HTR-8/SVneo (cell line): ENCODE data around the gene LIN7C.
"Not testable (repeated sequence)": the region's sequence is repeated elsewhere in the genome, so short reads cannot be mapped to it uniquely, and the experiment has no call there.

Experiments used
- DNase-seq: peaks from one replicate; pipeline ENCODE4 v3.0.0; 2011; ENCODE audit warnings: low spot score, mixed read lengths; ENCODE audit not compliant: insufficient read length
- FAIRE-seq: peaks from 2 replicates; lab custom pipeline; 2011; peaks lifted over from hg19 to GRCh38; lab: Jason Lieb, UNC

The LIN7C gene, protein sequence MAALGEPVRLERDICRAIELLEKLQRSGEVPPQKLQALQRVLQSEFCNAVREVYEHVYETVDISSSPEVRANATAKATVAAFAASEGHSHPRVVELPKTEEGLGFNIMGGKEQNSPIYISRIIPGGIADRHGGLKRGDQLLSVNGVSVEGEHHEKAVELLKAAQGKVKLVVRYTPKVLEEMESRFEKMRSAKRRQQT

DNA sequence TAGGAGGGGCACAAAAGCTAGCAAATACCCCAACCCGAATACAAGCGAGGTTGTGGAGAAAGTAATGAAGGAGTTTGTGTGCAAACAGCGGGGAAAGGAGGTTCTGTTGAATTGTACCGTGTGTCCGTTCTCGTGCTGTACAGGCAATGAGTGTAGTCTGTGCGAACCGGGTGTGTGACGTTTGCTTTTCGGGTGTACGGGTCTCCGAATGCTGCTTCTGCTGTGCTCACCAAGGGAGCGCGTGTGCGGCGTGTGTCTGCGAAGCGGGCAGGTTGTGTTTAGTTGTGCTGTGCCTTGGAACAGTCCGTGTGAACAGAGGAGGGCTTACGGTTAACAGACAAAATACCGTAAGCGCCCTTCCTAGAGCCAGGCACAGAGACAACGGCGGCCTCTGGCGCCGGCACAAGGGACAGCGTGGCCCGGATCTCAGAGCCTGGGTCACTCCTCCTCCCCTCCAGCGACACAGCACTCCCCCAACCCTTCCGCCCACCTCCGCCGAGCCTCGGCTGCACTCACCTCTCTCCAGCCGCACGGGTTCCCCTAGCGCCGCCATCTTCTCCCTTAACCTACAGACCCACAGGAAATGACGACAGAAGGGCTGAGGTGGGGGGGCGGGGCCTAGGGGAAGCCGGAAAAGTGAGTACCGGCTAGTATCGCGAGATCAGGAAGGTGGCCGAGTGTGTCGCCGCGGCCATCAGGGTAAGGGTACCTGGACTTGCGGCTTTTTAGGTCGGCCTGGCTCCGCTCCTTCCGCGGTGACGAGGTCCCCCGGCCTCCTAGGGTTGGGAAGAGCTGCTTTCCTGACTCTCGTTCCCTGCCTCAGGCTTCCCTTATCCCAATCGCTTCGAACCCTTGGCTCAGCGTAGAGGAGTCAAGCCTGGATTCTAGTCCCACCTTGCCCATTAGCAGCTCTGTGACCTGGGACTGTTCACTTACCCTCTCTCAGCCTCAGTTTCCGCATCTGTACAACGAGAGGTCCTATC is at the start of gene LIN7C:
Gene LIN7C (minus strand): TSS at position 570 of the 983 bp plus-strand sequence. CDS start 17 bp downstream, at position 553.
- FAIRE-seq: peak; percentile 42

DNA sequence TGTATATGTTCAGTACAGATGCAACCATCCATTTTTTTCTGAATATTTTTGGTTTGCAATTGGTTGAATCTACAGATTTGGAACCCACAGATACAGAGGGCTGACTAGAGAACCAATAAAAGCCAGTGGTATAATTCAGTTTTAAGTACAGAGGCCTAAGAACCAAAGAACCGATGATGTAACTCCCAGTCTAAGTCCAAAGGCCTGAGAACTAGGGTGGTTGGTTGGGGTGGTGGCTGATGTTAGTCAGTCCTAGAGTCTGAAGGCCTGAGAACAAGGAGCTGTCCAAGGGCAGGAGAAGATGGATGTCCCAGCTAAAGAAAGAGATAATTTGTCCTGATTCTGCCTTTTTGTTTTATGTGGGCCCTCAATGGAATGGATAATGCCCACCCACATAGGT is 48.7 kb upstream of the LIN7C start:
- FAIRE-seq (no peak), DNase-seq (no peak)

More for the DNA sequence above, at the start of gene LIN7C:
- DNase-seq: peak; percentile 94

DNA sequence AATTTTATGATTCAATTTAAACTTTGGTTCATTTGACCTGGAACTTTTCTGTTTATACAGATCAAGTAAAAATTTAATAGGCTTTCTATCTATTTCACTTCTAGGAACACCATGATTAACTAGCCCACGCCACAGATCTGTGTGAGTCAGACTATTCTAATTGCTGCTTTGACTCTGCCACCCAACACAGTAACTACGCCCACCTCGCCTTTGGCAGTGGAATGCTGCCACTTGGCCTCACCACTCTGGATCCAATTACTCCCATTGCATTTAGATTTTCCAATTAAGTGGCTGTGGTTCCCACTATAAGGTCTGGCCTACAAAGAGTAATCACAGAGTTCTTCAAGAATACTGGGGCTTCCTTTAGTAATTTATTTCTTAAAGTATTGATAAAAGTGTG is 46.6 kb upstream of the LIN7C start:
- FAIRE-seq (no peak), DNase-seq (no peak)

DNA sequence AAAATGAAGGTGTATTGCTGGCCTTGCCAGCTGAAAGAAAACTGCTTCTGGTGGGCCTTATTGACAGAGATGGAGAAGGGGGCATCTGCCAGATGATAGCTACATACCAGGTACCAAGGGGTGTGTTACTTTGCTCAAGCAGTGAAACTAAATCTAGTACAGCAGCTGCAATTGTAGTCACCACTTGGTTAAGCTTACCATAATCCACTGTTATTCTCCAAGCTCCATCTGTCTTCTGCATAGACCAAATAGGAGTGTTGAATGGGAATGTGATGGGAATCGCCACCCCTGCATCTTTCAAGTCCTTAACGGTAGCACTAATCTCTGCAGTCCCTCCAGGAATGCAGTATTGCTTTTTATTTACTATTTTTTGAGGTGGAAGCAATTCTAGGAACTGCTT is 45.8 kb upstream of the LIN7C start:
- DNase-seq: no peak

DNA sequence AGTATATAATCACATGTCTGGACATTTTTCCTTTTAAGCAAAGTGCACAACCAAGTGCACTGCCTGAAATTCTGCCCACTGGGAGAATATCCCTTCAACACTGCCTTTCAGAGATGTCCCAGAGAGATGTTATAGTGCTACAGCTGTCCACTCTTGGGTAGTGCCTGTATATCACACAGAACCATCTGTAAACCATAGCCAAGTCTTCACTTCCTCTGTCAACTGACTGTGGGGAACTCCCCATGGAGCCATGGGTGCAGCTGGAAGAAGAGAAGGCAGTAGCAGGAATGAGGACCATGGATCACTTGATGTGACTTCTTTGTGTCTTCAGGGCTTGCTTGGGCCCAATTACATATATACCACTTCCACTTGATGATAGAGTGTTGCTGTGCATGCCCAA is 44.6 kb upstream of the LIN7C start:
- FAIRE-seq (no peak), DNase-seq (no peak)

More for the DNA sequence above, 45.8 kb upstream of the LIN7C start:
- FAIRE-seq: peak; percentile 62

DNA sequence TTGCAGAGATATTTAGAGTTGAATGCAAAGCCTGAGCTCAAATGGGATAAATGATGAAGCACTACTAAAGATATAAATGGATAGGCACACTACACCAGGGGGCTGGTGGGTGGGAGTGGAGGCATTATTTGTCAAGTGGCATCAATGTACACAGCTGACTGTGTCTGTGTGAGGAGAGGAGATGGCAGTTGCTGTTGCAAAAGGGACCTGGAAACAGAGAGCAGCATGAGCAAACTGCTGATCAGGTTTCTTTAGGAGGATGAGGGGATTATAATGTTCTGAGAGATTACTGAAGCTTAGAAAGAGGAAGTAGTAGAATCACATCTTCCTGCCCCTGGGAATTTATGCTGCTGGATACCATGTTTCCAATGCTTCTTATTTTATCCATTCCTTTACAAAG is 39.4 kb upstream of the LIN7C start:
- no peak for FAIRE-seq

DNA sequence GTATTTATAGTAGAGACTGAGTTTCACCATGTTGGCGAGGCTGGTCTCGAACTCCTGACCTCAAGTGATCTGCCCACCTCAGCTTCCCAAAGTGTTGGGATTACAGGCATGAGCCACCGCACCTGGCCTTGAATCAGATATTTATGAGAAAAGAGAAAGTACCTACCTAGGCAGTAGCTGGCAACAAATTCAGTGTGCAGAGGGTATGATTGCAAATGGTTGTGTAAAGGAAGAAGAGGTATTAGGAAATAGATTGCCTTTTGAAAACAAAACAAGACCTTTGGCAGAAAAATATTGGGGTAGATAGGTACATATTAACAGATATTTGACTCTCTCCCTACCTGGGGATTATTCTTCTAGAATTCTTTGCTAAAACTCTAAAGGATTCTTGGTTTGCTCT is 38.5 kb upstream of the LIN7C start:
- DNase-seq (no peak), FAIRE-seq (no peak)

More for the DNA sequence above, 39.4 kb upstream of the LIN7C start:
- no peak for DNase-seq

DNA sequence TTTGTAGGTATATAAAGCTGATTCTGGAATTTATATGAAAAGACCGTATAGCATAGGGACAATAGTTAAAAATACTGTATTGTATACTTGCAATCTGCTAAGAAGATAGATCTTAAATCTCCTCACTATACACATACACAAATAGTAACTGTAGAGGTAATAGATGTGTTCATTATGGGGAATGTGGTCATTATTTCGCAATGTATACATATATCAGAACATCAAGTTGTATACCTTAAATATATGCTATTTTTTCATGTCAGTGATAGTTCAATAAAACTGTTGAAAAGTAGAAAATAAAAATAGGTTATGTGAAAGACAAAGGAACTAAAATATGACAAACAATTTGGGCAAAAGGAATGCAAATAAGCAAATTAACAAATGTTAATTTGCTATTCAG is 35.2 kb upstream of the LIN7C start:
- FAIRE-seq: no peak

DNA sequence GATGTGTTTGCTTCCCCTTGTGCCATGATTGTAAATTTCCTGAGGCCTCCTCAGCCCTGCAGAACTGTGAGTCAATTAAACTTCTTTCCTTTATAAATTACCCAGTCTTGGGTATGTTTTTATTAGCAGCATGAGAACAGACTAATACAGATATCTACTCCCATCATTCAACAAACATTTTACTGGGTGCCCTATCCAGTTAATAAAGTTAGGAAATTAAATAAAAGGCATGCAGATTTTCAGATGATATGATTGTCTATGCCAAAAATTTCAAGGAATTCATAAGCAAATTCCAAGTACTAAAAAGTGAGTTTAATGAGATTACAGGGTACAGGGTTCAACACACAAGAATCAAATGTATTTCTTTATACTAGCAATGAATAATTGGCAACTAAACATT is 33.5 kb upstream of the LIN7C start:
- FAIRE-seq: no peak
- no peak for DNase-seq

More for the DNA sequence above, 35.2 kb upstream of the LIN7C start:
- DNase-seq: no peak

DNA sequence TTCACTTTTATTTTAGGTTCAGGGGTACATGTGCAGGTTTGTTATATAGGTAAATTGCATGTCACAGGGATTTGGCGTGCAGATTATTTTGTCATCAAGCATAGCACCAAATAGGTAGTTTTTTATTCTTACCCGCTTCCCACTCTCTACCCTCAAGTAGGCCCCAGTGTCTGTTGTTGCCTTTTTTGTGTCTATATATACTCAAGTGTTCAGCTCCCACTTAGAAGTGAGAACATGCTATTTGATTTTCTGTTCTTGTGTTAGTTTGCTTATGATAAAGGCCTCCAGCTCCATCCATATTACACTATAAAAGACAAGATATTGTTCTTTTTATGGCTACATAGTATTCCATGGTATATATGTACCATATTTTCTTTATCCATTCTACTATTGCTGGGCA is 28.5 kb upstream of the LIN7C start:
- DNase-seq: no peak
- FAIRE-seq: no peak

DNA sequence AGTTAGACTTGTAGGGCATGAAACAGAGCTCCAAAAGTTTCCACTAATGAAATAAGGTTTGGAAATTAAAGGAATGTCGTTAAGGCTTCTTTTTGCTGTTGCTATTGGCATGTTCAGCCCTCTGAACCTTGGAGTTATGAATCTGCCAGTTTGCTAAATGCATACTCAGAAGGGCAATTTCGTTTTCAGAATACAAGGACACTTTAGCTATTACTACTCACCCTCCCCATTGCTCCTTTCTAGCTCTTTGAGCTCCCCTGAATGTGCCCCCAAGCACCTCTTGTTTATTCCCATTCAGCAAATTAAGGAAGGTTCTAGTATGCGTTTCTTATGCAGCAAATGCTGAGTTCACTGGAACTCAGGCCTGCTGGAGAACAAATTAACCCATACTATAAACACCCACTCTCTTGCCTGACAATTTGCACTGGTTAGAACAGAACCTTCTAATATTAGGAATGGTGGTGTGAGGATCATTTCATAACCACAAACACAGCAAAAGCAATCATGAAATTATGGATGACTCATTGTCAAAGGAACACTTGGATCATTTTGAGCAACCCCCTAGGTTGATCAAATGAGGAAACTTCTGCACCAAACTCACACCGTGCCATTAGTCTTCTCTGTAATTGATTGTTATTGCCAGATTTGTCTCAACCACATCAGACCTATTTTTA is 26.2 kb upstream of the LIN7C start:
- FAIRE-seq (no peak), DNase-seq (no peak)

DNA sequence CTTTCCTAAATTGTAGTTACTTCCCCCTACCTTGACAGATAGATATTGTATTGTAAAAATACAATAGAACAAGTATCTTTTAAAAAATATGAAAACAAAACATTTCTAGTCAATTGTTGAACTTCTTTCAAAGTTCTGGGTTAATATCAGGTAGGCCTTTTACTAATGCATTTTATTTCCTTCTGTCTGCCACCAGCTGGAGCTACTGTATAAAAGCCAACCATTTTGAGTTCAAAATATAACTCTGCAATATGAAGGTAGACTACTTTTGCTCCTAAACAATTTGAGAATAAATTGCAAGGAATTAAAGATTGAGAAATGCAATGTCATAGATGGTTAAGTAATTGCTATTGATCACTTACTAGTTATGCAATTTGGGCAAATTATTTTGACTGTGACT is 22.1 kb upstream of the LIN7C start:
- DNase-seq (no peak), FAIRE-seq (no peak)

DNA sequence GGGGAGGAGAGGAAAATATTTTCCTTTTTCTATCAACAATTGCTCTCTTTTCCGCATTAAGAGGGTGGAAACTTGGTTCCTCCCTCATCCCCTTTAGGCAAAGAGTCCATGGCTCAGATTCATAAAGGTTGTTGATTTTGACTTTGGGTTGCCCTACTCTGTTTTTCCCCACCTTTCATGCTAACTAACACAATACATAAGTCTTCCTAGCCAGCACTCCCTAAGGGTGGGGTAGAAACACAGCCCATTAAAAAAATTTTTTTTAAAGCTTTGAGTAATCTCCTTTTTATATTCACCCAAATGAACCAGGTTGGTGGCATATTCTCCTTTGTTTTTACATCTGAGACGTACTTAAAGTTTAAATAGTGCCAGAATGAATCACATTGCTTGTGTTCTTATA is 20.0 kb upstream of the LIN7C start:
- no peak for DNase-seq
- no peak for FAIRE-seq

DNA sequence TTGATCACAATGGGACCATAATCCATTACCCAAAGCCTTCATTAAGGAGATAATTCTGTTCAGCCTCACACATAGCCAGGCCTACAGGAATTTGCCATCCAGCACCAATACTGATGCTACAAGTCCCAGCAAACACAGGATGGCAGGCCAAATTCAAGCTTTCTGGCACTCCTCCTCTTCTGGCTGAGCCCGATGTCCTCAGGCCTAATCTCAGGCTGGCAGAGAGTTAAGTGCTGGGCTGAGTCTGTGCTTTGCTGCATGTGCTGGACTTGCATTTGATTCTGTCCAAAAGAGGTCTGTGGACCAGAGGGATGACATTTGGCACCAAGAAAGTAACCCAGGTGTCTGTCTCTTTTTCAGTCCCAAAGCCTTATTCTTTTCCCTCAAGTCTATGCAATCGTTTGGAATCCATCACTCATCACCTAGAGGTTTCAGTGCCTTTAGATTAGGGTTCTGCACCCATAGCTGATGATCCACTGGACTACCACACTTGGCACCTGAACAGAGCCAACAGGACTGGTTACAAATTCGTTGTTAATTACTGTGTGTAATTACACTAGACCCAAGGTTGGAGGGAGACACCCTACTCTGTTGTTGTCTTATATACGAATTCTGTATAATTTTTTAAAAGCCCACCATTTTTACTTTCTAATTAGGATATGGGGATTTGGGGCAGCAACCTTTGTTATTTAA is 19.4 kb upstream of the LIN7C start:
- DNase-seq (no peak), FAIRE-seq (no peak)

DNA sequence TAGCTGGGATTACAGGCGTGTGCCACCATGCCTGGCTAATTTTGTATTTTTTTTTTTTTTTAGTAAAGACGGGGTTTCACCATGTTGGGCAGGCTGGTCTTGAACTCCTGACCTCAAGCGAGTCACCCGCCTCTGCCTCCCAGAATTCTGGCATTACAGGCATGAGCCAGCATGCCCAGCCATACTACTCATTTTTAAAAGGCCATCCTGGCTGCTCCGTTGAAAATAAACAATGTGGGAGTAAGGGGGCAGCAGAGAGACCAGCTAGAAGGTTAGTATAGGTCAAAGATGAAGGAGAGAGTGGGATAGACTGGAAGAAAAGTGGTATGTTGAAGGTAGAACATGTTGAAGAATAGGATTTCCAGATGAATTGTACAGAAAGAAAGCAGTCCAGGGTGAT is 17.6 kb upstream of the LIN7C start:
- peak; percentile 20 for DNase-seq
- no peak for FAIRE-seq

DNA sequence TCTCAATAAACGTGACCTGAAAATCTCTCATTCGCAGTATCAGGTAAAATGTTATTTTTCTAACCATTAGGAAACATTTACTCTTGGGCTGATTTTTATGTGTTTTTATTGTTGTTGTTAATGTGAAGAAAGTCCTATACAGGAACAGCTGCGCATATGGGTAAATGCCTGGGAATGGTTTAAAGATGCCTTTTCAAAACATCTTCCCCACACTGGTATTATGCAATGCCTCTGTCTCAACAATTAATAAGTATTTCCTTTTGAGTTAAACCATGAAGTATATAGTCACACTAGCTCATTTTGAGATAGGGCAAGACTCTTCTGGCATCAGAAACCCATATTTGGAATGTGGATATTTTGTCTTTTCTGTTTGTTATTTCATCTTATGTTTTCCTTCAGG is 13.7 kb upstream of the LIN7C start:
- FAIRE-seq: no peak
- no peak for DNase-seq

DNA sequence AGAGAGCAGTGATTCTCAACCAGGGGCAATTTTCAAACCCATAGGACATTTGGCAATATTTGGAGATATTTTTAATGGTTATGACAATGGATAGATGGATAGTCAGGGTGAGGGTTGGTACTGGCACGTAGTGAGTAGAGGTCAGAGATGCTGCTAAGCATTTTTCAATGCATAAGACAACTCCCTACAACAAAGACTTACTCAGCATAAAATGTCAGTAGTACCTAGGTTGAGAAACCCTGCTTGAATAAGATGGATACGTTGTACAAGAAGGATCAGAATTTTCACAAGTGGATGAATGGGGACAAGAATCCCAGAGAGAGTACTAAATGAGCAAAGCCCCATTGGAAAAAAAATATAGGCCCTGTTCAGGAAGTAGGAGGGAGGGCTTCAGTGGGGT is 11.9 kb upstream of the LIN7C start:
- DNase-seq: no peak
- FAIRE-seq: no peak

DNA sequence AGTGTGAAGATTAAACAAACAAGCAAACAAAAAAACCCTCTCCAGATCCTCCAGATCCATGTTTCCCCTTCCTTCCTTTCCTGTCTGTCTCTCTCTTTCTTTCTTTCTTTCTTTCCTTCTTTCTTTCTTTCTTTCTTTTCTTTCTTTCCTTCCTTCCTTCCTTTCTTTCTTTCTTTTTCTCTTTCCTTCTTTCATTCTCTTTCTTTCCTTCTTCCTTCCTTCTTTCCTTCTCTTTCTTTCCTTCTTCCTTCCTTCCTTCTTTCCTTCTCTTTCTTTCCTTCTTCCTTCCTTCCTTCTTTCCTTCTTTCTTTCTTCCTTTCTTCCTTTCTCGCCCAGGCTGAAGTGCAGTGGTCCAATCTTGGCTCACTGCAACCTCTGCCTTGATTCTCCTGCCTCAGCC is 10.9 kb upstream of the LIN7C start:
- DNase-seq: not testable (repeated sequence)

DNA sequence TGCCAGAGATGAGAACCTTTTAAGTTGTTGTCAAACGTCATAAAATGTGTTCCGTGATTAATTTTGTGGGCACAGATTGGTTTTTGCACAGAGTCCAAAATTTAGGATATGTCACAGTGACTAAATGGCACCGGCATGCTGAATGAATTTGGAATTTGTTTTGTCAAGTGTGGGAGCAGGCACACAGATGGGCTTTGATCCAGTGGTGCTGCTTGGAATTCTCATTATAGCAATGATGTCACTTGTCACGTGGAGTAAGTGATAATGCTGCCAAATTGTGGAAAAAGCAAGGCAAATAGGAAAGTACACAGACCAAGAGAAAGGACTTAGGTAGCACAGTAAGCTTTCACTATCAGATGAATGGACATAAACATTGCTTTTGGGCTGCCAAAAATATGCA is 8.0 kb upstream of the LIN7C start:
- DNase-seq (no peak), FAIRE-seq (peak; percentile 46)

More for the DNA sequence above, 10.9 kb upstream of the LIN7C start:
- not testable (repeated sequence) for FAIRE-seq

DNA sequence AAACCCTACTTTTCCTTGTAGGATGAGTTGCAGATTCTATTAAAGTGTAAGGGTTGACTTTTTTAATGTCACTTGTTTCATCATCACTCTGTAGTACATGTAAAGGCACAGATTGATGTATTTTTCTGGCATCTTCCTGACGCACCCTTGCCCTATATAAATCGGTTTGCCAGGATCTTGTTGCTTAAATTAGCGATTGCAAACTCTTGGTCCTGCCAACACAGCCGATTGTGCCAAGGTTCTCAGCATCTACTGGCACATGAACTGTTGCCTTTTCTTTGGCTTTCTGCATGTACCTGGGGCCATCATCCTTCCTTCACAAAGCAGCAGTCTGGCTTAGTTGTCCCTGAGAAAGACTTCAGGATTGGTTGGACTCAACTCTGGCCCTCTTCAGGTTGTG is 7.5 kb upstream of the LIN7C start:
- DNase-seq: no peak
- no peak for FAIRE-seq
